Naive B cell (primary cell): Measurements from ENCODE around the gene KAZN. TPM values are rescaled to one million over a fixed set of nuclear protein-coding genes. Genes with fewer than 3 reads are reported as not detected.

Experiments used
- ATAC-seq, 2 donors: fragments of 150-1000 bp; cut with Tn5 transposase; 2 replicates each; pipeline ENCODE4 v1.10.0; 2021; ENCODE audit warnings: low read depth in 2 of 2, mild to moderate bottlenecking in 2 of 2, moderate library complexity in 2 of 2
- DNase-seq: peaks from one replicate; pipeline ENCODE4 v3.0.0; 2022
- H3K27ac Mint-ChIP-seq, 6 donors: one replicate each; pipeline ENCODE4 v1.8.0; 2020 to 2022; ENCODE audit warnings: mild to moderate bottlenecking in 6 of 6, mixed read lengths in 6 of 6, moderate library complexity in 5 of 6, inconsistent platforms in 2 of 6
- H3K27me3 Mint-ChIP-seq, 3 donors: one replicate each; pipeline ENCODE4 v1.8.0; 2021 to 2022; ENCODE audit warnings: mixed read lengths in 3 of 3, mild to moderate bottlenecking in 1 of 3
- H3K36me3 Mint-ChIP-seq, 2 donors: one replicate each; pipeline ENCODE4 v1.8.0; 2020 to 2022; ENCODE audit warnings: mixed read lengths in 2 of 2, inconsistent platforms in 1 of 2, mild to moderate bottlenecking in 1 of 2
- H3K4me1 Mint-ChIP-seq, 3 donors: one replicate each; pipeline ENCODE4 v1.8.0; 2020 to 2022; ENCODE audit warnings: mixed read lengths in 3 of 3, inconsistent platforms in 1 of 3, mild to moderate bottlenecking in 1 of 3, moderate library complexity in 1 of 3
- H3K4me3 Mint-ChIP-seq, 8 donors: one replicate each; pipeline ENCODE4 v1.8.0; 2020 to 2022; ENCODE audit warnings: mild to moderate bottlenecking in 8 of 8, mixed read lengths in 8 of 8, moderate library complexity in 8 of 8, inconsistent platforms in 2 of 8
- H3K9me3 Mint-ChIP-seq, 7 donors: one replicate each; pipeline ENCODE4 v1.8.0; 2020 to 2022; ENCODE audit warnings: mixed read lengths in 7 of 7, mild to moderate bottlenecking in 5 of 7, inconsistent platforms in 2 of 7, moderate library complexity in 1 of 7
- polyA plus RNA-seq, 6 donors: library from polyadenylated mRNA; unstranded; fragments of 300-500 nt; fragmentation: Illumina TruSeq; gene quantifications; one replicate each; pipeline ENCODE4 v1.2.3, GENCODE V29; 2021; ENCODE audit warnings: low read depth in 6 of 6

The KAZN gene
- polyA plus RNA-seq, 6 donors from 2014 or later = 0.16 TPM; not detected in 5

DNA sequence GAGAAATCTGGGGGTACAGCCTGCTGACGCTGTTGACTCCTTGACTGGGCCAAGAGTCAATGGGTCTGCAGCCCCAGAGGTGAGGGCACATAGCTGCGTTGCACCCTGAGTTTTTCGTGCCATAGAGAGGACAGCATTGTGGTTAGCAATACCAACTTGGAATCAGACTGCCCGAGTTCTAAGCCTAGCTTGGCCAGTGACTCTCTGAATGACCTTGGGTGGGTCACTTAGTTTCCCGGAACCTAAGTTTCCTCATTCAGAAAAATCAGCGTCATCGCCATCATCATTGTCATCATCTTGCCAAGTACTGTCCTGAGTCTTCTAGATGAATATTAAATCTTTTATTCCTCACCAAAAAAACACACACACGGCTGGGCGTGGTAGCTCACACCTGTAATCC is 403.8 kb downstream of the KAZN start:
- no peaks in the 10 kb centered on the region for H3K36me3 Mint-ChIP-seq
- H3K27me3 Mint-ChIP-seq = peaks cover 0 to 13% (median 9%) of the 10 kb centered on the region in 3 donors
- peaks cover 0 to 3% (median 0%) of the 10 kb centered on the region in 7 donors for H3K9me3 Mint-ChIP-seq
- ATAC-seq (no peak), DNase-seq (no peak)
- H3K27ac Mint-ChIP-seq = no peak overlapping the region
- H3K4me3 Mint-ChIP-seq = no peak overlapping the region
- H3K4me1 Mint-ChIP-seq = no peaks in the 10 kb centered on the region

GRCh38 chr1:15004396-15004795 is 405.9 kb downstream of the KAZN start:
- H3K9me3 Mint-ChIP-seq = peaks cover 0 to 3% (median 0%) of the 10 kb centered on the region in 7 donors
- no peak overlapping the region for H3K4me3 Mint-ChIP-seq
- no peaks in the 10 kb centered on the region for H3K4me1 Mint-ChIP-seq
- H3K27me3 Mint-ChIP-seq = peaks cover 0 to 13% (median 9%) of the 10 kb centered on the region in 3 donors
- ATAC-seq = no peak
- no peaks in the 10 kb centered on the region for H3K36me3 Mint-ChIP-seq
- H3K27ac Mint-ChIP-seq = no peak overlapping the region
- DNase-seq = no peak

GRCh38 chr1:15005116-15005515 is 406.6 kb downstream of the KAZN start:
- Mint-ChIP-seq H3K9me3 (peaks cover 0 to 6% (median 0%) of the 10 kb centered on the region in 7 donors), H3K4me3 (no peak overlapping the region), H3K36me3 (no peaks in the 10 kb centered on the region), H3K27ac (no peak overlapping the region), H3K27me3 (peaks cover 3 to 13% (median 7%) of the 10 kb centered on the region in 3 donors), H3K4me1 (no peaks in the 10 kb centered on the region)
- DNase-seq (no peak), ATAC-seq (no peak)

DNA sequence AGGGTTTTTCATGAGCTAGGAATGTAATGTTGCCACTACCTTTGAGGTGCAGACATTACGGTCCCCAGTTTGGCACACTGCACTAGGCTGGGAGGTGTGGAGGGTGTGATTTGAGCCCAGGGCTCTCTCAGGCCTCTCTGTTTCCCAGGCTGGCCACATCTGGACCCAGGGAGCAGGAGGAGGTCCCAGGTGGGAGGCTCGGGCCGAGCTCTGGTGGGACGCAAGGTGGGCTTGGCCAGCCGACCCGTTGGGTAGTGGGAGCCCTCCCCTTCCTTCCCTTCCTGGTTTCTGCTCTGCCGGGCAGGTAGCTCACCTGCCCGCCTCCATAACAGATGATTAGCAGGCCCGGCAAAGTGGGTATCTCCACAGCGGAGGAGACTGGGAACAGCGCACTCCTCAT is 408.9 kb downstream of the KAZN start:
- H3K27me3 Mint-ChIP-seq = peaks cover 0 to 16% (median 7%) of the 10 kb centered on the region in 3 donors
- no peaks in the 10 kb centered on the region for H3K4me1 Mint-ChIP-seq
- no peak overlapping the region for H3K27ac Mint-ChIP-seq
- ATAC-seq = no peak
- no peaks in the 10 kb centered on the region for H3K36me3 Mint-ChIP-seq
- no peak overlapping the region for H3K4me3 Mint-ChIP-seq
- DNase-seq = no peak
- peaks cover 0 to 6% (median 2%) of the 10 kb centered on the region in 7 donors for H3K9me3 Mint-ChIP-seq

GRCh38 chr1:15007842-15008241 is 409.4 kb downstream of the KAZN start:
- ATAC-seq (no peak), DNase-seq (no peak)
- no peaks in the 10 kb centered on the region for H3K36me3 Mint-ChIP-seq
- no peak overlapping the region for H3K4me3 Mint-ChIP-seq
- no peaks in the 10 kb centered on the region for H3K4me1 Mint-ChIP-seq
- H3K9me3 Mint-ChIP-seq = peaks cover 0 to 6% (median 2%) of the 10 kb centered on the region in 7 donors
- peaks cover under 1 to 14% (median 7%) of the 10 kb centered on the region in 3 donors for H3K27me3 Mint-ChIP-seq
- no peak overlapping the region for H3K27ac Mint-ChIP-seq

GRCh38 chr1:15008783-15009729 is 410.6 kb downstream of the KAZN start:
- H3K4me1 Mint-ChIP-seq = no peaks in the 10 kb centered on the region
- H3K36me3 Mint-ChIP-seq = no peaks in the 10 kb centered on the region
- H3K4me3 Mint-ChIP-seq = peak overlapping the region in 2 of 8 donors; percentile 18 to 35
- H3K27me3 Mint-ChIP-seq = peaks cover 7 to 9% (median 8%) of the 10 kb centered on the region in 3 donors
- no peak for DNase-seq
- peaks cover 0 to 6% (median 1%) of the 10 kb centered on the region in 7 donors for H3K9me3 Mint-ChIP-seq
- no peak overlapping the region for H3K27ac Mint-ChIP-seq
- no peak for ATAC-seq

GRCh38 chr1:15011160-15011559 is 412.7 kb downstream of the KAZN start:
- ATAC-seq (no peak), DNase-seq (no peak)
- Mint-ChIP-seq H3K9me3 (peaks cover 0 to 6% (median 1%) of the 10 kb centered on the region in 7 donors), H3K27ac (no peak overlapping the region), H3K36me3 (no peaks in the 10 kb centered on the region), H3K27me3 (peaks cover 6 to 8% (median 7%) of the 10 kb centered on the region in 3 donors), H3K4me1 (no peaks in the 10 kb centered on the region), H3K4me3 (no peak overlapping the region)

DNA sequence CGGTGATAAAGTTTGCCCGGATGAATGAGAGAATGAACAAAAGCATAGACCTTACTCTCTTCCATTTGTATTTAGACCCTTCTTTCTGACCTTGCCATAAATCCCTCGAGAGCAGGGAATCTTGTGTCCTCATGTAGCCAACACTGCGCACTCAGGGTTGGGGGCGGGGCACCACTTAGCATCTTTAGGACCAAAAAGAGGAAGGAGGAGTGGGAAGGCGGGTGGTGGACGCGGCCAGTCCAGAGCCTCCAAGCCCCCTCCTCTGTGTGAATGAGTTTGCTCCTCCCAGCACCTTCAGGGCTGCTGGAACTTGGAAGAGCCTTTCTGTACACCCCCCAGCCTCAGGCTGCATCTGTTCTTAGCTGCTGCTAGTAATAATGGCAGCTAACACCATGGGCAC is 413.2 kb downstream of the KAZN start:
- Mint-ChIP-seq H3K9me3 (peaks cover 0 to 6% (median 1%) of the 10 kb centered on the region in 7 donors), H3K27ac (no peak overlapping the region), H3K4me3 (no peak overlapping the region), H3K36me3 (no peaks in the 10 kb centered on the region), H3K27me3 (peaks cover 6 to 8% (median 7%) of the 10 kb centered on the region in 3 donors), H3K4me1 (no peaks in the 10 kb centered on the region)
- DNase-seq = no peak
- no peak for ATAC-seq

DNA sequence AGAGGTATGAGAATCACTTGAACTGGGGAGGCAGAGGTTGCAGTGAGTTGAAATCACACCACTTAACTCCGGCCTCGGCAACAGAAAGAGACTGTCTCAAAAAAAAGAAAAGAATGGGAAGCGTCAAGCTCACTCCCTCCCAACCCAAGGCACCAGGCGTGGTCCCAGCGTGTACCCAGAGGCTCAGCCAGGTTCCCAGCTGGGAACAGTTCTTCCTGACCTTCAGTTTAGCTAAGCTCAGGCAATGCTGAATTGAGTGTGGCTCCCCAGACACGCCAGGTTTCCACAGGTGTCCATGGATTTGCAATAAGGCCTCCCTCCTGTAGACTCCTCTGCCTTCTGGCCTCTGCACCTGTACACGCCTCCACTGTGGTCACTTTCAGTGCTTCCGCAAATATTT is 414.3 kb downstream of the KAZN start:
- DNase-seq (no peak), ATAC-seq (no peak)
- H3K4me3 Mint-ChIP-seq = no peak overlapping the region
- peaks cover 7 to 9% (median 8%) of the 10 kb centered on the region in 3 donors for H3K27me3 Mint-ChIP-seq
- peaks cover 0 to 6% (median 1%) of the 10 kb centered on the region in 7 donors for H3K9me3 Mint-ChIP-seq
- H3K4me1 Mint-ChIP-seq = no peaks in the 10 kb centered on the region
- no peak overlapping the region for H3K27ac Mint-ChIP-seq
- H3K36me3 Mint-ChIP-seq = no peaks in the 10 kb centered on the region

GRCh38 chr1:15013767-15014166 is 415.3 kb downstream of the KAZN start:
- ATAC-seq (no peak), DNase-seq (no peak)
- no peak overlapping the region for H3K4me3 Mint-ChIP-seq
- no peak overlapping the region for H3K27ac Mint-ChIP-seq
- no peaks in the 10 kb centered on the region for H3K36me3 Mint-ChIP-seq
- peaks cover 0 to 6% (median 1%) of the 10 kb centered on the region in 7 donors for H3K9me3 Mint-ChIP-seq
- H3K4me1 Mint-ChIP-seq = no peaks in the 10 kb centered on the region
- peaks cover 7 to 10% (median 8%) of the 10 kb centered on the region in 3 donors for H3K27me3 Mint-ChIP-seq

- peaks cover 0 to 6% (median 1%) of the 10 kb centered on the region in 7 donors for H3K9me3 Mint-ChIP-seq
- H3K27me3 Mint-ChIP-seq = peaks cover 6 to 10% (median 8%) of the 10 kb centered on the region in 3 donors
- no peak for DNase-seq
- no peak overlapping the region for H3K4me3 Mint-ChIP-seq
- H3K36me3 Mint-ChIP-seq = no peaks in the 10 kb centered on the region
- no peak overlapping the region for H3K27ac Mint-ChIP-seq
- no peaks in the 10 kb centered on the region for H3K4me1 Mint-ChIP-seq
- no peak for ATAC-seq
Measured at GRCh38 chr1:15014516-15014915, 416.0 kb downstream of the KAZN start.

- H3K27ac Mint-ChIP-seq = no peak overlapping the region
- ATAC-seq (no peak), DNase-seq (no peak)
- peaks cover 0 to 8% (median 5%) of the 10 kb centered on the region in 3 donors for H3K27me3 Mint-ChIP-seq
- H3K4me3 Mint-ChIP-seq = no peak overlapping the region
- H3K36me3 Mint-ChIP-seq = no peaks in the 10 kb centered on the region
- H3K9me3 Mint-ChIP-seq = no peaks in the 10 kb centered on the region
- H3K4me1 Mint-ChIP-seq = no peaks in the 10 kb centered on the region
Measured at GRCh38 chr1:15016001-15016400, 417.5 kb downstream of the KAZN start.

DNA sequence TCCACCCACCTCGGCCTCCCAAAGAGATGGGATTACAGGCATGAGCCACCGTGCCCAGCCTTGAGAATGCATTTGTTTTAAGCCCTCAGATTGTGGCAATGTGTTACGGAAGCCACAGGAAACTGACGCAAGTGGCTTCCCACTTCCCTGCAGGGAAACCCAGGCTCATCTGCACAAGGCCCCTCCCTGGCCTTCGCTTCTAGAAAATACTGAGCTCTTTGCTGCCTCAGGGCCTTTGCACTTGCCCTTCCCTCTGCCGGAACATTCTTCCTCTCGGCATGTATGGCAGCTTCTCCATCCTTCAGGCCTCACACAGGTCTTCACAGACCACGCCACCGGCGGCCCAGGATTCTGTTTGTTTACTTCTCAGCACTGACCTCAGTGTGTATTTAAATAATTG is 418.0 kb downstream of the KAZN start:
- Mint-ChIP-seq H3K4me1 (no peaks in the 10 kb centered on the region), H3K36me3 (no peaks in the 10 kb centered on the region), H3K9me3 (no peaks in the 10 kb centered on the region), H3K27ac (no peak overlapping the region), H3K4me3 (no peak overlapping the region), H3K27me3 (peaks cover 0 to 8% (median 4%) of the 10 kb centered on the region in 3 donors)
- ATAC-seq (no peak), DNase-seq (no peak)

DNA sequence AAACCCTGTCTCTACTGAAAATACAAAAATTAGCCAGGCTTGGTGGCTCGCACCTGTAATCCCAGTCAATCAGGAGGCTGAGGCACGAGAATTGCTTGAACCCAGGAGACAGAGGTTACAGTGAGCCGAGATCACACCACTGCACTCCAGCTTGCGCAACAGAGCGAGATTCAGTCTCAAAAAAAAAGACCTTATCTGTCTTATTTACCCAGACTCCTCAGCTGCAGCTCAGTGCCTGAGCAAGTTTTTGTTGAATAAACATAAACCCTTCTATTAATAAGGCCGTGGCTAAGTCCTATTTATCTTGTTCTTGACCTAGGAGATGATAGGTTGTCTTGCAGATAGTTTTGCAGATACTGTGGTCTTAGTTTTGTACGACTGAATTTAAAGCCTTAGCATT is 418.6 kb downstream of the KAZN start:
- H3K4me3 Mint-ChIP-seq = no peak overlapping the region
- H3K4me1 Mint-ChIP-seq = no peaks in the 10 kb centered on the region
- peaks cover 0 to 8% (median 4%) of the 10 kb centered on the region in 3 donors for H3K27me3 Mint-ChIP-seq
- no peaks in the 10 kb centered on the region for H3K9me3 Mint-ChIP-seq
- H3K36me3 Mint-ChIP-seq = no peaks in the 10 kb centered on the region
- DNase-seq = no peak
- ATAC-seq = no peak
- H3K27ac Mint-ChIP-seq = no peak overlapping the region
